Uterus (tissue), 2 donors: ENCODE measurements around the gene AGPAT4.

Experiments used
- POLR2A ChIP-seq, 2 donors: fragments of 450-650 bp; IDR thresholded peaks; one replicate each; pipeline ENCODE4 v1.6.1; 2016; ENCODE audit warnings: antibody characterized with exemption in 2 of 2, mild to moderate bottlenecking in 1 of 2, moderate library complexity in 1 of 2
- TF ChIP-seq, protein P1 (sequence below), 4 experiments: fragments of 200-600 bp in 2 of 4; fragments of 450-650 bp in 2 of 4; sonication (generic) in 2 of 4; IDR thresholded peaks; one replicate each; pipeline ENCODE4 v1.5.1; 2016 to 2019; ENCODE audit warnings: antibody characterized with exemption in 4 of 4, mild to moderate bottlenecking in 2 of 4, moderate library complexity in 1 of 4

DNA sequence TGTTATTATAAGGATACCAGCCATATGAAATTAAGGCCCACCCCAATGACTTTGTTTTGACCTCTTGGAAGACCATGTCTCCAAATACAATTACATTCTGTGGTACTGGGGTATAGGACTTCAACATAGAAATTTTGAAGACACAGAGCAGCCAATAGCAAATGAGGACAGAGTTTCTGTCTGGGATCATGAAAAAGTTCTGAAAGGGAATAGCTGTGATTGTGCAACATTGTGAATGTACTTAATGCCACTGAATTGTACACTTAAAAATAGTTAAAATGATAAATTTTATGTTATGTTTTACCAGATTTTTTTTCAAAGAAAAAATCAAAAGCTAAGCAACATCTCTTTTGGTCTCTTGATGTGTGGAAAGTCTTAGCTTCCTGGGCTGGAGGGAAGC, 27.0 kb upstream of the AGPAT4 start:
- TF ChIP-seq, protein P1, sequence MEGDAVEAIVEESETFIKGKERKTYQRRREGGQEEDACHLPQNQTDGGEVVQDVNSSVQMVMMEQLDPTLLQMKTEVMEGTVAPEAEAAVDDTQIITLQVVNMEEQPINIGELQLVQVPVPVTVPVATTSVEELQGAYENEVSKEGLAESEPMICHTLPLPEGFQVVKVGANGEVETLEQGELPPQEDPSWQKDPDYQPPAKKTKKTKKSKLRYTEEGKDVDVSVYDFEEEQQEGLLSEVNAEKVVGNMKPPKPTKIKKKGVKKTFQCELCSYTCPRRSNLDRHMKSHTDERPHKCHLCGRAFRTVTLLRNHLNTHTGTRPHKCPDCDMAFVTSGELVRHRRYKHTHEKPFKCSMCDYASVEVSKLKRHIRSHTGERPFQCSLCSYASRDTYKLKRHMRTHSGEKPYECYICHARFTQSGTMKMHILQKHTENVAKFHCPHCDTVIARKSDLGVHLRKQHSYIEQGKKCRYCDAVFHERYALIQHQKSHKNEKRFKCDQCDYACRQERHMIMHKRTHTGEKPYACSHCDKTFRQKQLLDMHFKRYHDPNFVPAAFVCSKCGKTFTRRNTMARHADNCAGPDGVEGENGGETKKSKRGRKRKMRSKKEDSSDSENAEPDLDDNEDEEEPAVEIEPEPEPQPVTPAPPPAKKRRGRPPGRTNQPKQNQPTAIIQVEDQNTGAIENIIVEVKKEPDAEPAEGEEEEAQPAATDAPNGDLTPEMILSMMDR (IDR thresholded peaks at IDR 0.05), result no peak
- no peak for TF ChIP-seq POLR2A (IDR thresholded peaks at IDR 0.05)
